ENCODE data around the gene RPH3AL.

RPH3AL gene

GRCh38 chr17:193841-194806 is 158.5 kb downstream of the RPH3AL start:
- no peak for DNase-seq

DNA sequence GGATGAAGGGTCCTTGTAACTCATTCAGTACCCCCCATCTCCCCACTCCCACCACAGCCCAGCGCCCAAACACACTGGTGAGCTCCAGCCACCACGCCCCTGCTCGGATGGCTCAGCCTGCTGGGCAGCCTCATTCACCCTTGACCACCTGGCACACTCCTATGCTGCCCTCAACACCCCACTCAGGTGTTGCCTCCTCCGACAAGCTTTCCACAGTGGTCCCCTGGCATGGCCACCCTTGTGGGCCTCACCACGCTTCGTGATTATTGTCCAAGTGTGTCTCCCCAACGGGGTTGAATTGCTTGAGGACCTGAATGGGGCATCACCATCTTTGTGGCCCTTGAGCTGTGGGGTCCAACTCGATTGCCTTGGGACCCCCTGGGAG is 159.2 kb downstream of the RPH3AL start:
- DNase-seq = no peak

DNA sequence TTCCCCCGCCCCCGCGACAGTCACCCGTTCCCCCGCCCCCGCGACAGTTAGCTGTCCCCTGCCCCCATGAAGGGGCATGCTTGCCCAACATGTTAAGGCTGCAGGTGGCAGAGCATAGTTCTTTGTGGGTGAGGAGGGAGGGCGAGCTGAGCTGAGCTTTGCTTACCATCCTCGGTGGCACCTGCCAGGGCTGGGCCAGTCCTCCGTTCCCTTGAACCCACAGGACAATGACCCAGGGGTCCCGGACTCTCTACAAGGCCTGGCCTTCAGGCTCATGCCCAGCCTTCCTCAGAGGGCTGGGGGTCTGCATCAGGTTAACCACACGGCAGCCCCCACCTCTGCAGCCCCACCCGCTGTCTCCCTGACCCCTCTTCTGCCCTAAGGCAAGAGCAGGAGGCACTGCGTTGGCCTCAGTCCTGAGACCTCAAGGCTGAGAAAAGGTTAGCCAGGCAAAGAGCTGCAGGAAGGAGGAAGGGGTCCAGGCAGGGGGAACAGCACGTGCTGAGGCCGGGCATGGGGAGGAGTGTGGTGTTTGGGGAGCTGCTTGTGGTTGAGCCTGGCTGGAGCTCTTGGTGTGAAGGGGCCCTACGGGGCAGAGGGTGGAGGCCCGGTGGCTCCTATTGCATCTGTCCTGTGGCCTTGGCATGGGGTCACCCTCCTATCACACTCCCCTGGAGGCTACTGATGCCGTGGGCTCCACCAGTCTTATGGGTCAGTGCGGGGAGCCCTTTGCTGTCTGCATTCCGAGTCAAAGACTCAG is 159.8 kb downstream of the RPH3AL start:
- no peak for DNase-seq

- DNase-seq = no peak
These were observed 163.2 kb downstream of the RPH3AL start for GRCh38 chr17:189444-189843.

- no peak for DNase-seq
These were observed 165.5 kb downstream of the RPH3AL start for GRCh38 chr17:187130-187529.

GRCh38 chr17:185445-186138 is 167.0 kb downstream of the RPH3AL start:
- no peak for DNase-seq

- DNase-seq = no peak
These were observed 169.6 kb downstream of the RPH3AL start for GRCh38 chr17:183021-183420.

DNA sequence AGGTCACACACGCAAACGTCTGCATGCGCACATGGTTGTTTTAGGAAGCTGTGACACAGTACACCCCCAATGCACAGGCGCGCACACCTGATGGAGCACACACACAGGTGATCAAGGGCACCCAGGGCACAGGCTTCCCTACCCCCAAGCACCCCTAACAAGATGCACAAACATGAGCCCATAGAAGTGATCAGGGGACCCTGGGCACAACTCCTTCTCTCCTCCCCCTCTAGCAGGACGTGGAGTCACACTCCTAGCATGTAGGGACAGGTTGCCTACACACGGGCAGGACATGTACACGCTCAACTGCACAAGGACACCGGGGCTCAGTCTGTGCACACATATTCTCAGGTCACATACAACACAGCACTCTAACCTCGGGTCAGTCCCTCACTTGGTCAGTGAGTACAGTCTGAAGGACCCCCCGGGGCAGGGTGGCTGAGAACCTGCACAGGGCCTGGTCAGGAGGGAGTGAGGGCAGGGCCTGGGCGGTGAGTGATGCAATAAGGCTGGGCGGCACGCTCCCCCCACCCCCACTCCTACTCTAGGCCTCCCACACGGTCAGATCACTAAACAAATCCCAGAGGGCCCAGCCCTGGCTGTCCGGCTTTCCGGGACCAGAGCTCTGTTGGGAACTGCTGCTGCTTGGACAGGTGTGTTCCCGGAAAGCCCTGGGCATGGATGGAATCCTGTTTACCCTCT is 170.4 kb downstream of the RPH3AL start:
- DNase-seq = no peak

- DNase-seq = no peak
These were observed 171.2 kb downstream of the RPH3AL start, which contains the start of gene DOC2B for GRCh38 chr17:181245-182049. DOC2B (minus strand) TSS chr17:181650; CDS start chr17:181479, 171 bp downstream.

GRCh38 chr17:180381-181244 is 172.0 kb downstream of the RPH3AL start:
- no peak for DNase-seq

DNA sequence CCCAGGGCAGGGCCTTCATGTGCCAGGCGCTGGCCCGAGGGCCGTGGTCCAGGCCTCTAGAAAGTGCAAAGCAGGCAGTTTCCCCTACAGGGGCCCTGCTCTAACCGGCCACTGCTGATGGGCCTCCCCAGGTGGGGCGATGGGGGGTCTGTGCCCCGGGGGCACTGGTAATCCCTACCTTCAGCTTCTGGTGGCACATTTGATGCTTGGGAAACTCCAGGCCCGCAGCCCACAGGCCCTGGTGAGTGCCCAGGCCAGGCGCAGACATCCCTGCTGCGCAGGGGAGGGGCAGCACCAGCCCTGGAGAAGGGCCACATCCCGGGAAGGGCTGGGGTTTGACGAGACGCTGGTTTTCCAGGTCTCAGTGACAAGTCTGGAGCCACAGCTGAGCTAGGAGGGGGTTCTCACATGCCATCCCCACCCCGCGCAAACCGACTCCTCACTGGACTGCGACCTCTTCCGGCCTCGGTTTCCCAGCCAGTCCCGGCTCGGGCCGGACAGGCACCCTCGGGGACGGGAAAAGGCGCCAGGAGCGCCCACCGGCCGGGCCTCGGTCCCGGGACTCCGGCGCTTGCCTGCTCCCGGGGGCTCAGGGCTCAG is 172.7 kb downstream of the RPH3AL start:
- DNase-seq = no peak

DNA sequence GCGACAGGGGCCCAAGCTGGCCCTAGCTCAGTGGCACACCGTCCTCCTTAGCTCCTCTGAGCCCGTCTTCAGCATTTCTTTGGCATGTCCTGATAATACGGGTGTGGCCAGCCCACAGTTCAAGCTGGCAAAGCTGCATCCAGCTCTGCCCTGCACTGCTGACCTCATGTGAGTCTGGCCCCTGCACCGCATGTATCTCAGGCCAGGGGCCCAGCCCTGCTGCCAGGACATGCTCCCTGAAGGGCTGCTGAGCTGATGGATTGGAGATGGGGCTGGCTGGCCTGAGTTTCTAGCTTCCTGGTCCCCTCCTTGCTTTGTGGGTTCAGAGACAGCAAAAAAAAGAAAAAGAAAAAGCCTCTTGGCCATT is 173.6 kb downstream of the RPH3AL start:
- no peak for DNase-seq

- no peak for DNase-seq
These were observed 174.1 kb downstream of the RPH3AL start for GRCh38 chr17:178292-179065.

DNA sequence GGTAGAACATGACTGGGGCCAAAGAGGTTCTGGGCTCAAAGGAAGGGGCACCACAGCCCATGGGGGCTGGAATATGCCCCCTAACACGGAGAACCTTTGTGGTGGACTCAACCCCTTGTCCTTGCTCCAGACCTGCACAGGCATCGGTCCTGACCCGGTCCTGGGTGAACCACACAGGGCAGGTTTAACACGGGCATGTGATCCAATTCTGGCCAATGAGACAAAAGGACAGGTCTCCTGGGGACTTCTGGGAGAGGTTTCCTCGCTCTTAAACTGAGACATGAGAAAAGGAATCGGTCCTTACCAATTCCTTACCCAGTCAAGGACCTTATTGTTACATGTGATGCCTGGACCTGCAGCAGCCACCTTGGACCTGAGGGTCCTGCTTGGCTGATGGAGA is 174.8 kb downstream of the RPH3AL start:
- no peak for DNase-seq

DNA sequence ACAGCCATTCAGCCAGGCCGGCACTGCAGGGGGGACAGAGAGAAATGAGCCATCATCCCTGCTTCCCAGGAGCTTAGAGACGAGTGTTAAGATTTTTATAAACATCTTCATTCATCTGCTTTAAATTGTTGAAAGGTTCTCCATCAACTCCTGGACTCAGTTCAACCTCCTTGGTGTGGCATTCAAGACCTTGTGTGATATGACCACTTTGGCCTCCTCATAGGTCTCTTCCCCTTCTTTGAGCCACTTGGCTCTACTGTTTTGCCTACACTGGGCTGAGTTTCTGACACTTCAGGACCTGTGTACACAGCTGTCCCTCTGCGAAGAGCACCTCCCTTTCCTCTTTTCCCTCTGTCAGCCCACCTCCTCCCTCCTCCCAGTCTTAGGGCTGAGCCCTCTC is 175.5 kb downstream of the RPH3AL start:
- DNase-seq = no peak

DNA sequence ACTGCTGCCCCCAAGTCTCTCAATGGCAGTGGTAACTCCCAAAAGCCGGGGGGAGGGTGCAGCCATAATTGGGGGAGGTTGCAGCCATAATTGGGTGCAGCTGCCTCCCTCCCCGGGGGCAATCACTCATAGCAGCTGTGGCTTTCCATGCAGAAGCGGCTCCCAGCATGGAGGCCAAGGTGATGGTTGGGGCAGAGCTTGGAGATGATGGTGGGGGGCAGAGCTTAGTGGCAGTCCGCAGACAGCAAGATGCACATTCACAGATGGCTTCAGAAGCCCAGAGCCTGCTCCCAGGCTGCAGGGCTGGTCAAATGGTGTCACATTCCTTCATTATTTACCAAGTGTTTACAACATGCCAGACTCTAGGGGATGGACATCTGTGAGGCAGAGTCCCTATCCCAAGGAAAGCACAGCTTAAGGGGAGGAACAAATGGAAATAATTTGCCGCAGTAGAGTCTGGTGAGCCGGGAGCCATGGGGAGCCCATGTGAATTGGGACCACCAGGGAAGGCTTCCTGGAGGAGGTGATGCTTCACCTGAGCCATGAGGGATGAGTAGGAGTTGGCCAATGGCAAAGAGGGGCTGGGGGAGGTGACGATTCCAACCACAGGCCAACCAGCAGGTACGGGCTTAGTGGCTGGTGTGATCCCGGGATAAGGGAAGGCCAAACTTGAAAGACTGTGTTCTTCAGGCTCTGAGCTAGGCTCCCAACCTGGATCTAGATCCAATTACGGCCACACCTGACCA is 179.3 kb downstream of the RPH3AL start:
- no peak for DNase-seq

- DNase-seq = no peak
These were observed 180.2 kb downstream of the RPH3AL start for GRCh38 chr17:172401-172800.

DNA sequence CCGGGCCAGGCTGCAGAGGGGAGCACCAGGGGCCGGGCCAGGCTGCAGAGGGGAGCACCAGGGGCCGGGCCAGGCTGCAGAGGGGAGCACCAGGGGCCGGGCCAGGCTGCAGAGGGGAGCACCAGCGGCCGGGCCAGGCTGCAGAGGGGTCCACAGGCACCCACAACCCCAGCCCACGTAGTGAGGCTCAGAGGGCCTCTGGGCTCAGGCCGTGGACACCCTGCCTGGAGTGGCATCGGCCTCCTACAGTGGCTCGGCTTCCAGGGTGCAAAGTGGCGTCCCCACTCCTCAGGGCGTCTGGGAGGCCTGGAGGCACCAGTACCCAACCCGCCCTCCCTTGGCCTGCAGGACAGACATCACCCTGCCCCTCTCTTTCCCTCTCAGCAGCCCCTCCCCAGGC is 180.7 kb downstream of the RPH3AL start:
- no peak for DNase-seq

- DNase-seq = no peak
These were observed 182.4 kb downstream of the RPH3AL start for GRCh38 chr17:170130-170670.

Data from NCI-H1048 (cell line).